Keratinocyte (primary cell): ENCODE data around the gene TPM4. TPM values are rescaled to one million over a fixed set of nuclear protein-coding genes. Genes with fewer than 3 reads are reported as not detected.

Experiments used
- DNase-seq: peaks from one replicate; pipeline ENCODE4 v3.0.0-alpha.2; 2011; ENCODE audit warnings: low read depth, missing footprints, low spot score
- FAIRE-seq: peaks from 2 replicates; lab custom pipeline; 2011; peaks lifted over from hg19 to GRCh38; lab: Jason Lieb, UNC
- H2AFZ ChIP-seq: 2 replicates; pipeline ENCODE4 v1.6.0; 2012; ENCODE audit warnings: low read length, control low read depth, inconsistent platforms; ENCODE audit not compliant: control insufficient read depth
- H3K27ac ChIP-seq: 2 replicates; pipeline ENCODE4 v1.5.1; 2011; ENCODE audit warnings: low read length; ENCODE audit not compliant: control insufficient read depth, insufficient read depth
- H3K27me3 ChIP-seq: 3 replicates; pipeline ENCODE4 v1.6.0; 2011; ENCODE audit warnings: low read length; ENCODE audit not compliant: control insufficient read depth, insufficient read depth; ENCODE audit errors: extremely low read depth
- H3K36me3 ChIP-seq, 2 experiments: 2 replicates in 1 of 2; 3 replicates in 1 of 2; pipeline ENCODE4 v1.5.1; 2011; ENCODE audit warnings: low read length in 2 of 2, mild to moderate bottlenecking in 1 of 2; ENCODE audit not compliant: control insufficient read depth in 2 of 2, insufficient read depth in 2 of 2; ENCODE audit errors: extremely low read depth in 1 of 2
- H3K4me1 ChIP-seq: 3 replicates; pipeline ENCODE4 v1.5.1; 2011; ENCODE audit warnings: low read length; ENCODE audit not compliant: control insufficient read depth, insufficient read depth; ENCODE audit errors: extremely low read depth
- H3K4me2 ChIP-seq: 3 replicates; pipeline ENCODE4 v1.6.0; 2011; ENCODE audit warnings: low read depth, low read length; ENCODE audit not compliant: control insufficient read depth, insufficient read depth; ENCODE audit errors: extremely low read depth
- H3K4me3 ChIP-seq, 3 experiments: fragments of 200-600 bp in 1 of 3; sonication (generic) in 1 of 3; 2 replicates in 2 of 3; 3 replicates in 1 of 3; pipeline ENCODE4 v1.5.1; 2011 to 2016; ENCODE audit warnings: low read length in 3 of 3, mild to moderate bottlenecking in 3 of 3, control low read depth in 2 of 3, inconsistent platforms in 1 of 3, low read depth in 1 of 3, mixed read lengths in 1 of 3, mixed run types in 1 of 3, moderate library complexity in 1 of 3; ENCODE audit not compliant: control insufficient read depth in 2 of 3, insufficient read depth in 2 of 3; ENCODE audit errors: extremely low read depth in 1 of 3
- H3K79me2 ChIP-seq: 2 replicates; pipeline ENCODE4 v1.6.0; 2012; ENCODE audit warnings: low read length; ENCODE audit not compliant: control insufficient read depth, insufficient read depth
- H3K9ac ChIP-seq: 3 replicates; pipeline ENCODE4 v1.6.0; 2011; ENCODE audit warnings: low read length; ENCODE audit not compliant: control insufficient read depth, insufficient read depth; ENCODE audit errors: extremely low read depth
- H3K9me1 ChIP-seq: 3 replicates; pipeline ENCODE4 v1.6.0; 2011; ENCODE audit warnings: low read length; ENCODE audit not compliant: control insufficient read depth, insufficient read depth; ENCODE audit errors: extremely low read depth
- H3K9me3 ChIP-seq: 2 replicates; pipeline ENCODE4 v1.5.1; 2012; ENCODE audit warnings: low read depth, low read length; ENCODE audit not compliant: control insufficient read depth
- H4K20me1 ChIP-seq: 3 replicates; pipeline ENCODE4 v1.6.0; 2011; ENCODE audit warnings: low read length; ENCODE audit not compliant: control insufficient read depth, insufficient read depth; ENCODE audit errors: extremely low read depth
- CTCF ChIP-seq, 3 experiments: IDR thresholded peaks in 1 of 3; conservative IDR thresholded peaks in 1 of 3; optimal IDR thresholded peaks in 1 of 3; 2 replicates in 2 of 3; 3 replicates in 1 of 3; pipeline versions ENCODE3 to v1.5.1; 2011; ENCODE audit warnings: low read length in 3 of 3, mild to moderate bottlenecking in 3 of 3, moderate library complexity in 2 of 3, control low read depth in 1 of 3, inconsistent platforms in 1 of 3; ENCODE audit not compliant: insufficient read depth in 2 of 3; ENCODE audit errors: extremely low read depth in 1 of 3
- EZH2 ChIP-seq: IDR thresholded peaks from one replicate; pipeline ENCODE4 v1.6.1; 2012; ENCODE audit warnings: inconsistent platforms, mild to moderate bottlenecking, low read length, moderate library complexity
- dilution Hi-C: fragments of 300-500 bp; cut with MboI; formaldehyde crosslinking; loops from one replicate; pipeline ENCODE4 v1.7.0; 2020; ENCODE audit warnings: low sequenced_read_pairs; ENCODE audit not compliant: extremely low pct_ligation_motif_present
- polyA plus RNA-seq, 5 experiments: library from polyadenylated mRNA; depleted of rRNA in 3 of 5; stranded (reverse) in 3 of 5; stranded (forward) in 1 of 5; unstranded in 1 of 5; fragments of >200 nt; gene quantifications; 1 replicate in 1 of 5; 2 replicates in 3 of 5; 3 replicates in 1 of 5; pipeline versions ENCODE4 v1.2.1 to v1.2.3, GENCODE V29; 2011 to 2012; ENCODE audit warnings: missing spikeins in 2 of 5, low read depth in 1 of 5, low replicate concordance in 1 of 5

The TPM4 gene
- polyA plus RNA-seq, 1 donor (not counting 4 experiments of a cell fraction or from before 2014, with no cell fraction given), result 646 TPM

GRCh38 chr19:16078759-16079707, 2.7 kb downstream of the TPM4 start:
- Histone ChIP-seq H3K27me3 (no peaks in the 10 kb centered on the region), H2AFZ (no peak overlapping the region), H3K27ac (peak overlapping the region; percentile 98), H3K4me2 (peak overlapping the region; percentile 87), H3K4me3 (peak overlapping the region; percentile 74 to 95 (median 94)), H3K36me3 (peaks cover 27 to 42% of the 10 kb centered on the region in 2 experiments), H3K9me1 (no peaks in the 10 kb centered on the region), H3K9ac (peak overlapping the region; percentile 94), H4K20me1 (peaks cover 3% of the 10 kb centered on the region), H3K79me2 (peaks cover 56% of the 10 kb centered on the region), H3K4me1 (peaks cover 25% of the 10 kb centered on the region), H3K9me3 (no peaks in the 10 kb centered on the region)
- TF ChIP-seq EZH2 (no peak), CTCF (optimal IDR thresholded peaks at IDR 0.05 in 1 of 3, IDR thresholded peaks at IDR 0.05 in 1 of 3, conservative IDR thresholded peaks at IDR 0.05 in 1 of 3; ENCODE audit: extremely low read depth in 1 of 3, insufficient read depth in 2 of 3, low read length in 3 of 3) (no peak)
- DNase-seq (peak; percentile 82), FAIRE-seq (peak; percentile 74)
- dilution Hi-C loops, result no loop called here

- Histone ChIP-seq H3K9ac (no peak overlapping the region), H3K4me1 (peaks cover 14% of the 10 kb centered on the region)
- dilution Hi-C loops, result no loop called here
These were observed 7.9 kb downstream of the TPM4 start for GRCh38 chr19:16084067-16084685.

More at GRCh38 chr19:16084067-16084685, 7.9 kb downstream of the TPM4 start:
- no peak overlapping the region for H3K4me3 ChIP-seq
- no peaks in the 10 kb centered on the region for H3K9me1 ChIP-seq
- DNase-seq (no peak), FAIRE-seq (no peak)
- H3K27ac ChIP-seq, result peak overlapping the region; percentile 25
- H4K20me1 ChIP-seq, result peaks cover 21% of the 10 kb centered on the region
- H3K79me2 ChIP-seq, result peaks cover 84% of the 10 kb centered on the region
- H3K4me2 ChIP-seq, result no peak overlapping the region
- no peak overlapping the region for H2AFZ ChIP-seq
- TF ChIP-seq EZH2, result no peak
- TF ChIP-seq CTCF (optimal IDR thresholded peaks at IDR 0.05 in 1 of 3, IDR thresholded peaks at IDR 0.05 in 1 of 3, conservative IDR thresholded peaks at IDR 0.05 in 1 of 3; ENCODE audit: extremely low read depth in 1 of 3, insufficient read depth in 2 of 3, low read length in 3 of 3), result no peak
- H3K9me3 ChIP-seq, result no peaks in the 10 kb centered on the region
- H3K27me3 ChIP-seq, result no peaks in the 10 kb centered on the region
- peaks cover 51 to 75% of the 10 kb centered on the region in 2 experiments for H3K36me3 ChIP-seq
